ENCODE data around the gene PPP3CB. TPM values are rescaled to one million over a fixed set of nuclear protein-coding genes. Genes with fewer than 3 reads are reported as not detected.

The PPP3CB gene
- total RNA-seq (2014; rRNA removed; shearing (Covaris generic)) (29.5 and 37.6 TPM in 2 replicates), polyA plus RNA-seq (2016; fragmentation: Nextera tagmentation; extraction: Ambion mirVana) (21.2 and 23.7 TPM in 2 replicates)

GRCh38 chr10:73495884-73496674 is at the start of gene PPP3CB:
Gene PPP3CB (minus strand): TSS chr10:73496024. CDS start chr10:73495889, 135 bp downstream.
- Histone ChIP-seq H3K27ac (peak within 1 kb of the TSS; percentile 94), H3K27me3 (replicated peaks; ENCODE audit: insufficient read depth) (no peaks in the 10 kb centered on the region), H3F3A (ENCODE audit: insufficient read depth) (peaks cover 27% of the 10 kb centered on the region), H3K4me2 (ENCODE audit: unreplicated experiment) (peak within 1 kb of the TSS; percentile 98), H3K9me3 (ENCODE audit: low read depth) (no peaks in the 10 kb centered on the region), H3K79me2 (ENCODE audit: insufficient read depth) (peaks cover 51% of the 10 kb centered on the region), H3K4me3 (peak within 1 kb of the TSS; percentile 92), H3K9me2 (ENCODE audit: insufficient read depth) (no peaks in the 10 kb centered on the region), H3K9ac (peak within 1 kb of the TSS; percentile 97), H4K20me1 (ENCODE audit: insufficient read depth) (no peaks in the 10 kb centered on the region), H3K4me1 (ENCODE audit: insufficient read depth) (peaks cover 31% of the 10 kb centered on the region), H2AFZ (peak within 1 kb of the TSS; percentile 93), H3K36me3 (ENCODE audit: low read depth) (no peaks in the 10 kb centered on the region; the same call in 1 of the 2 replicates)
- TF ChIP-seq EZH2phosphoT487 (IDR thresholded peaks at IDR 0.05; ENCODE audit: insufficient read depth, low read depth), result no peak
- no peak for TF ChIP-seq EZH2 (IDR thresholded peaks at IDR 0.05; ENCODE audit: insufficient read depth, poor library complexity, severe bottlenecking)
- DNase-seq, result peak; percentile 96
- 4 to 7% methylated on average over 16 to 27 of the region's 28 CpGs for WGBS, 2 experiments (ENCODE audit: low coverage in 1 of 2, low lambda C conversion rate in 2 of 2, missing lambda C conversion rate in 2 of 2)
- in situ Hi-C loops (cut with MboI), result no loop called here

GRCh38 chr10:73545357-73545756 is 49.5 kb upstream of the PPP3CB start:
- Histone ChIP-seq H3K4me2 (ENCODE audit: unreplicated experiment) (no peak overlapping the region), H3K4me3 (no peak overlapping the region), H3F3A (ENCODE audit: insufficient read depth) (no peaks in the 10 kb centered on the region), H3K79me2 (ENCODE audit: insufficient read depth) (no peaks in the 10 kb centered on the region), H3K27ac (no peak overlapping the region), H2AFZ (no peak overlapping the region), H3K27me3 (replicated peaks; ENCODE audit: insufficient read depth) (no peaks in the 10 kb centered on the region), H3K36me3 (ENCODE audit: low read depth) (no peaks in the 10 kb centered on the region), H3K9me2 (ENCODE audit: insufficient read depth) (no peaks in the 10 kb centered on the region), H3K9ac (no peak overlapping the region), H4K20me1 (ENCODE audit: insufficient read depth) (no peaks in the 10 kb centered on the region), H3K9me3 (ENCODE audit: low read depth) (no peaks in the 10 kb centered on the region), H3K4me1 (ENCODE audit: insufficient read depth) (no peaks in the 10 kb centered on the region)
- in situ Hi-C loops (cut with MboI), result no loop called here
- TF ChIP-seq EZH2 (IDR thresholded peaks at IDR 0.05; ENCODE audit: insufficient read depth, poor library complexity, severe bottlenecking) (no peak), EZH2phosphoT487 (IDR thresholded peaks at IDR 0.05; ENCODE audit: insufficient read depth, low read depth) (no peak)
- WGBS, 2 experiments (ENCODE audit: low coverage in 1 of 2, low lambda C conversion rate in 2 of 2, missing lambda C conversion rate in 2 of 2), result 61 to 73% methylated on average over 2 of the region's 2 CpGs
- DNase-seq, result no peak

DNA sequence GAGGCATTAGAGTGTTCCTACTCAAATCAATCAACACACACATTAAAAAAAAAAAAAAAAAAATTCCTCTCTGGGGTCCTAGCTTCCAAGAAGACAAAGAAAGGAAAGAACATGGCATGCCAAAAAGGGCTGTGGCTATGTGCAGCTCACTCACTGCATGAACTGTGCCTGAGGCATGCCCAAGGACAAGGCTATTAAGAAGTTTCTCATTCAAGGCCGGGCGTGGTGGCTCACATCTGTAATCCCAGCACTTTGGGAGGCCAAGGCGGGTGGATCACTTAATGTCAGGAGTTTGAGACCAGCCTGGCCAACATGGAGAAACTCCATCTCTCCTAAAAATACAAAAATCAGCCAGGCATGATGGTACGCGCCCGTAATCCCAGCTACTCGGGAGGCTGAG is 41.9 kb upstream of the PPP3CB start:
- no peak for TF ChIP-seq EZH2phosphoT487 (IDR thresholded peaks at IDR 0.05; ENCODE audit: insufficient read depth, low read depth)
- TF ChIP-seq EZH2 (IDR thresholded peaks at IDR 0.05; ENCODE audit: insufficient read depth, poor library complexity, severe bottlenecking), result no peak
- WGBS, 2 experiments (ENCODE audit: low coverage in 1 of 2, low lambda C conversion rate in 2 of 2, missing lambda C conversion rate in 2 of 2), result 89 to 94% methylated on average over 7 of the region's 7 CpGs
- DNase-seq, result no peak
- Histone ChIP-seq H3F3A (ENCODE audit: insufficient read depth) (no peaks in the 10 kb centered on the region), H3K27me3 (replicated peaks; ENCODE audit: insufficient read depth) (no peaks in the 10 kb centered on the region), H3K9me2 (ENCODE audit: insufficient read depth) (no peaks in the 10 kb centered on the region), H2AFZ (no peak overlapping the region), H4K20me1 (ENCODE audit: insufficient read depth) (no peaks in the 10 kb centered on the region), H3K79me2 (ENCODE audit: insufficient read depth) (no peaks in the 10 kb centered on the region), H3K9ac (no peak overlapping the region), H3K4me1 (ENCODE audit: insufficient read depth) (no peaks in the 10 kb centered on the region), H3K27ac (no peak overlapping the region), H3K4me3 (no peak overlapping the region), H3K36me3 (ENCODE audit: low read depth) (no peaks in the 10 kb centered on the region), H3K9me3 (ENCODE audit: low read depth) (no peaks in the 10 kb centered on the region), H3K4me2 (ENCODE audit: unreplicated experiment) (no peak overlapping the region)
- in situ Hi-C loops (cut with MboI), result no loop called here

- no peaks in the 10 kb centered on the region for H3K27me3 ChIP-seq (replicated peaks; ENCODE audit: insufficient read depth)
- no peak overlapping the region for H3K4me3 ChIP-seq
- H3K9ac ChIP-seq, result no peak overlapping the region
- H3K27ac ChIP-seq, result no peak overlapping the region
- no peaks in the 10 kb centered on the region for H3K9me2 ChIP-seq (ENCODE audit: insufficient read depth)
- no peak overlapping the region for H2AFZ ChIP-seq
- H4K20me1 ChIP-seq (ENCODE audit: insufficient read depth), result no peaks in the 10 kb centered on the region
- TF ChIP-seq EZH2phosphoT487 (IDR thresholded peaks at IDR 0.05; ENCODE audit: insufficient read depth, low read depth) (no peak), EZH2 (IDR thresholded peaks at IDR 0.05; ENCODE audit: insufficient read depth, poor library complexity, severe bottlenecking) (no peak)
- H3K9me3 ChIP-seq (ENCODE audit: low read depth), result no peaks in the 10 kb centered on the region
- no peaks in the 10 kb centered on the region for H3K36me3 ChIP-seq (ENCODE audit: low read depth)
- WGBS, 2 experiments (ENCODE audit: low coverage in 1 of 2, low lambda C conversion rate in 2 of 2, missing lambda C conversion rate in 2 of 2), result 97 to 98% methylated on average over 2 of the region's 2 CpGs
- H3K4me1 ChIP-seq (ENCODE audit: insufficient read depth), result no peaks in the 10 kb centered on the region
- no peaks in the 10 kb centered on the region for H3K79me2 ChIP-seq (ENCODE audit: insufficient read depth)
- in situ Hi-C loops (cut with MboI), result no loop called here
- no peak overlapping the region for H3K4me2 ChIP-seq (ENCODE audit: unreplicated experiment)
- DNase-seq, result no peak
- no peaks in the 10 kb centered on the region for H3F3A ChIP-seq (ENCODE audit: insufficient read depth)
Observed at GRCh38 chr10:73537288-73537687, 41.5 kb upstream of the PPP3CB start.

Measured in GM23248 (cell line).